ENCODE results near the gene EVX2. TPM values are rescaled to one million over a fixed set of nuclear protein-coding genes. Genes with fewer than 3 reads are reported as not detected.

The EVX2 gene
- total and polyA plus RNA-seq, 2 of the 13 experiments (the other 11 are each of a cell fraction or from before 2014, with no cell fraction given) = not detected

- H3K4me3 ChIP-seq (replicated peaks in 1 of 3; ENCODE audit: insufficient read depth in 1 of 3, low read depth in 2 of 3, low read length in 3 of 3) = no peak overlapping the region
- H4K20me1 ChIP-seq (ENCODE audit: insufficient read depth, low read length) = no peaks in the 10 kb centered on the region
- no peak for TF ChIP-seq BORCS8-MEF2B (CRISPR knock-in tag; IDR thresholded peaks at IDR 0.05)
- no peak for TF ChIP-seq ZNF709 (CRISPR knock-in tag; IDR thresholded peaks at IDR 0.05)
- no peak for TF ChIP-seq NR2F6 (IDR thresholded peaks at IDR 0.05)
- TF ChIP-seq NR2F6 (CRISPR knock-in tag; IDR thresholded peaks at IDR 0.05) = no peak
- TF ChIP-seq HOMEZ (CRISPR knock-in tag; IDR thresholded peaks at IDR 0.05; ENCODE audit: low read depth) = no peak
- no peak for TF ChIP-seq PCBP1 (IDR thresholded peaks at IDR 0.05; ENCODE audit: borderline replicate concordance, low read depth, low read length)
- TF ChIP-seq KMT2B (CRISPR knock-in tag; IDR thresholded peaks at IDR 0.05) = no peak
- TF ChIP-seq NBN (conservative IDR thresholded peaks at IDR 0.05) = no peak
- no peak for TF ChIP-seq HMG20A (CRISPR knock-in tag; IDR thresholded peaks at IDR 0.05; ENCODE audit: borderline replicate concordance)
- TF ChIP-seq KLF12 (CRISPR knock-in tag; IDR thresholded peaks at IDR 0.05; ENCODE audit: borderline replicate concordance) = no peak
- no peak for TF ChIP-seq HDAC2 (CRISPR knock-in tag; IDR thresholded peaks at IDR 0.05)
- TF ChIP-seq PRPF4 (IDR thresholded peaks at IDR 0.05; ENCODE audit: low read depth, low read length, poor library complexity, severe bottlenecking) = no peak
- no peak for TF ChIP-seq ZNF20 (CRISPR knock-in tag; IDR thresholded peaks at IDR 0.05)
- no peak overlapping the region for H3K4me2 ChIP-seq (ENCODE audit: low read depth, low read length)
- H3K27ac ChIP-seq (ENCODE audit: extremely low read length, insufficient read depth, low read length) = no peak overlapping the region
- DNase-seq (ENCODE audit: low spot score) (no peak), FAIRE-seq (no peak), ATAC-seq (no peak)
- no peaks in the 10 kb centered on the region for H3K36me3 ChIP-seq (replicated peaks in 1 of 2; ENCODE audit: control insufficient read depth in 1 of 2, insufficient read depth in 2 of 2, low read length in 2 of 2)
- no peak overlapping the region for H2AFZ ChIP-seq (ENCODE audit: low read length)
- no peaks in the 10 kb centered on the region for H3K9me3 ChIP-seq (ENCODE audit: low read length)
- in situ Hi-C loops (cut with HindIII; ENCODE audit: extremely low pct_ligation_motif_present, low pct_unique_long_range_greater_than_20kb) = no loop called here
- intact Hi-C loops (cut with micrococcal nuclease; ENCODE audit: unreplicated experiment) = no loop called here
- 24% methylated on average over 6 of the region's 6 CpGs for WGBS (ENCODE audit: low lambda C conversion rate)
- H3K79me2 ChIP-seq (ENCODE audit: insufficient read depth, low read length) = no peaks in the 10 kb centered on the region
- ChIA-PET CTCF (ENCODE audit: low intra/inter-chr PET ratio, low total read pairs) (no interaction called here), POLR2A (no interaction called here)
- BruUV-seq (replicated peaks) = no TSS peak
- peaks cover 0 to 8% of the 10 kb centered on the region in 2 experiments; a peak in 1 of 5 replicates for H3K27me3 ChIP-seq (ENCODE audit: control insufficient read depth in 1 of 2, insufficient read depth in 2 of 2, low read length in 2 of 2)
- no peak overlapping the region for H3K9ac ChIP-seq (ENCODE audit: insufficient read depth, low read depth, low read length)
- H3K4me1 ChIP-seq (ENCODE audit: insufficient read depth, low read length) = no peaks in the 10 kb centered on the region
Measured at GRCh38 chr2:176035013-176035691, 48.6 kb downstream of the EVX2 start.

All from HepG2 (cell line).